GM13977 (cell line): ENCODE data around the gene FAM76B.

Experiments used
- DNase-seq: peaks from one replicate; pipeline ENCODE4 v3.0.0; 2012; ENCODE audit warnings: low spot score
- CTCF ChIP-seq: IDR thresholded peaks from 2 replicates; pipeline ENCODE4 v1.5.1; 2012; ENCODE audit warnings: mild to moderate bottlenecking, control low read depth; ENCODE audit not compliant: insufficient read depth; ENCODE audit errors: extremely low read depth, missing control alignments
- in situ Hi-C: fragments of 300-500 bp; cut with MboI; formaldehyde crosslinking; loops from one replicate; pipeline ENCODE4 v1.12.0; 2022; ENCODE audit warnings: low sequenced_read_pairs, low pct_unique_long_range_greater_than_20kb, mixed read lengths, inconsistent platforms; ENCODE audit not compliant: unreplicated experiment

Gene FAM76B

GRCh38 chr11:95792700-95793099 lies 3.1 kb upstream of the FAM76B start:
- no peak for DNase-seq
- in situ Hi-C loops, result no loop called here
- TF ChIP-seq CTCF, result no peak

GRCh38 chr11:95792200-95792599 lies 2.6 kb upstream of the FAM76B start:
- no peak for DNase-seq
- in situ Hi-C loops, result no loop called here
- no peak for TF ChIP-seq CTCF

- in situ Hi-C loops, result no loop called here
- TF ChIP-seq CTCF, result no peak
These were observed 2.1 kb upstream of the FAM76B start for GRCh38 chr11:95791709-95792033.

GRCh38 chr11:95790933-95791708 lies 1.5 kb upstream of the FAM76B start:
- in situ Hi-C loops, result no loop called here
- DNase-seq, result peak; percentile 29
- no peak for TF ChIP-seq CTCF

More at GRCh38 chr11:95791709-95792033, 2.1 kb upstream of the FAM76B start:
- no peak for DNase-seq

GRCh38 chr11:95790123-95790932 lies 746 bp upstream of the FAM76B start, which contains the start of gene CEP57:
Gene CEP57 (plus strand): TSS chr11:95790498. CDS start chr11:95790699, 201 bp downstream.
- in situ Hi-C loops, result no loop called here
- DNase-seq, result peak; percentile 88
- no peak for TF ChIP-seq CTCF

- in situ Hi-C loops, result no loop called here
These were observed 569 bp downstream of the FAM76B start for GRCh38 chr11:95788921-95789505.

More at GRCh38 chr11:95788921-95789505, 569 bp downstream of the FAM76B start:
- no peak for TF ChIP-seq CTCF
- peak; percentile 19 for DNase-seq
